GM19328 (cell line): ENCODE measurements around the gene CFAP77.

Experiments used
- ATAC-seq: cut with Tn5 transposase; IDR thresholded peaks from one replicate; pipeline ENCODE4 v1.9.1; 2021; ENCODE audit warnings: mild to moderate bottlenecking, moderate library complexity; ENCODE audit not compliant: unreplicated experiment

CFAP77 gene

DNA sequence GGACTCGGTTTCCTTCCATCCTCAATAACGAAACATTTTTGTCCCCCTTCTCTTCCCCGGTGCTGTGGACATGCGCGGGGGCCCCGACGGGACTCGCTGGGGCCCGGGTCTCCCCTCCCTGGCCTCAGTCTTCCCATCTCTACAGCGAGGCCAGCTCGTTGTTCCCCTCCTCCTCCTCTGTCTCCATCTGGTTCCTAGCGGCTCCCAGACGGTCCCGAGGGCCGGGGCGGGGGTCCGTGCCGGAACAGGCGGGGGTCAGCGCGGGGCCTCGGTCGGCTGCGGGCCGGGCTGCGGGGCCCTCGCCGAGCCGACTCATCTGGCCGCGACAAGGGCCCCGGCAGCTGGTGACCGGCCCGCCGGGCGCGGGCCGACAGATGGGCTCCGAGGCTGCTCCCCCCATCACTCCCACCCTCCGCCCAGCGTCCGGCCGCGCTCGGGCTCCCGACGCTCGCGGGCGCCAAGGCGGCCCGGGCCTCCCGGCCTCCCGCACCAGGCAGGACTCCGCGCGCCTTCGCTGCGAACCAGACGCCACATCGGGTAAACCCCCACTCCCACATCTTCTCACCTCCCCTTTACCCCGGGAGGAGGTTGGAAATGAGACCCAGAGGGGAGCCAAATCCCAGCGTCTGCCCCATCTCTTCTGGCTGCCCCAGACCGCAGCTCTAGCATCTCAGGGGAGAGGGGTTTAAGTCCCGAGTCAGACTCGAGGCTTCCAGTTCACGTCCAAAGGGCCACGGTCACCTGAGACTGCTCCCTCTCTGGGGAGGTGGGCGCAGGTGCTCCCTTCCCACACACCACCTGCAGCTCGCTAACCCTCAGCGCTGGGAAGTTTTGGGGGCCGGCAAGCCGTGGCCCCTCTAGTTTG lies 180.5 kb downstream of the CFAP77 start:
- ATAC-seq: no peak

DNA sequence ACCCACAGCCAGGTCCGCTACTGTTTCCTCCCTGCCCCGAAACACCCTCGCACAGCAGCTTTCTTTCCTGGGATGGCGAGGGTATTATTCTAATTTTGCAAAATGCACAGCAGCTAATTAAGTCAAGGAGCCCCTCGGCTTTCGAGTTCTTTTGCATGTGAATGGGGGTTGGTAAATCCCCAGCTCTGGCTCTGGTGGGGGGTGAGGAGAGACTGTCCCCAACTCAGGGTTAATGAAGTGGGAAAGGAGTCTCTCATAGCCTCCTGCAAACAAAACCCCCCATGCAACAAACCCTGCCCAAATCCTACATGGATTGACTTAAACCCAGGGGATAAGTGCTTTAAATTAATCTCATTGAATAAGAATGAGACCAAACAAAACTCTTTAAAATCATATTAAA lies 181.2 kb downstream of the CFAP77 start:
- no peak for ATAC-seq

DNA sequence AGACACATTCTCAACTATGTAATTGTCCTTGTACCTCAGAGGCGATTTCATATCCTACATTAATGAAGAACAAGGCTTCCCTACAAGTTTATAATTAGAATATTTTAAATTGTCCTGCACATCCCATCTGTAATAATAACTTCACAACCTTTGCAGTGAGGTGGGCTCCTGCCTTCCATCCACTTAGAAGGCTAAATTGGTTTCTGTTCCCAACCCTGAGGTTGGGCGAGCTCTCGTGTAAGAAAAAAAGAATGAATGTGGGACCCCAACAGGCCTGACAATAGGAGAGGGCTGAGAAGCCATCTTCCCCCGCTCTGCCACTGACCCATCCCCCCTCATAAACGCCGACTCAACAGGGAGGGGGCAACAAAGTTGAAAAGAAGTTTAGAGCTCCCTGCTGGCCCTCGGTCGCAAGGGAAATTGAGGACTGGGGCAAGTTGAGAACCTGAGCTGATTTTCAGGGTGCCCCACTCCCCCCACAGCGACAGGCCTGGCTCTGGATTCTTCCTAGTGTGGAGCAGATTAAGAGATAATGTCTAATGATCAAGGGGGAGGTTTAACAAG lies 181.8 kb downstream of the CFAP77 start:
- no peak for ATAC-seq

DNA sequence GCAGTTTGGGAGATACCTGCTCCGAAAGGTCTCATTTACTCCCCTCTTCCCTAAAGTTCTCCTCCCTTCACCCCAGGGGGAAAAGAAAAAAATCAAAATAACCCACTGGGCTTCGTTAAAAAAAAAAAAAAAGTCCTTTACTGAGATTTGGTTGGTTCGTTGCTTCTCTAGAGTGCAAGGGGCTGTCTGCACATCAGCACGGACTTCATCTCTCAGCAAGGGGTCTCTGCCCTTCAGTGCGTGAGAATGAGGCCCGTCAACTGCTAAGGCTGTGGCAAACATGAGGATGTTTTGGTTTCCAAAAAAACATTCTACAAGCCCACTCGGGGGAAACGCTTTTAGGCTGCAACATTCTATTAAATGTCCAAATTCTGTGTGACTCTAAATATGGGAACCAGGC lies 182.4 kb downstream of the CFAP77 start:
- ATAC-seq: no peak

DNA sequence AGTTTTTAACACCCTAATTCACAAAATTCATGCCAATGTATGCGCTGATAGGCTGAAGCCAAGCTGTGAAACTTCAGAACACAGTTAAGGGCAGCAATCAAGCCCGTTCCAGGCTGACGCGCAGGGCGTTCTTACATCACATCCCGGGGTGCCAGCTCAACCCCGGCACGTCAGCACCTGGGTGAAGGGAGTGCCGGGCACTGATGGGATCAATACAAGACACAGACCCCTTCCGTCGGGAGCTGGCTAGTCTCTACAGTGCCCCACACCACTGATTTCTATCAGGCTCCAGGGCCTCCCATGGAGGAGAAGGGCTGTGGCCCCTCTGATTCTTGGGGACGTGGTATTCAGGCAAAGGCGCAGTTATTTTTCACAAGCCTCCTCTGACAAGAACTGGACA lies 184.4 kb downstream of the CFAP77 start:
- no peak for ATAC-seq

DNA sequence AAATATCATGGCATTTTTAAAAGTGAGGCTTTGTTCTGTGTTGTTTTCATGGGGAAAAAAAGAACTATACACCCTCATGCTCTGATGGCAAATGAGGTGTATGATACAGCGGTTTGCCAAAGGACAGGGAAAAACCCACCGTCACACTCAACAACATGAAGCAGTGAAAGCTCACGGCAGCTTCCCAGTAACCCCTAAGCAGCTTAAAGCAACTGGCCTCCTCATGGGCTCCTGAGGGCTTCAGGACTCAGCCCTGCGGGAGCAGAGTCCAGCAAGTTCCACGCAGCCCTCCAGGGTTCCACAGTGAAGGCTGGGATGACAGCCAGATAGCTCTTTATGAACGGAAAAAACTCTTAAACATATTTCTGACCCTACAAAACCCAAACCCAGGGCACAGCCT lies 185.3 kb downstream of the CFAP77 start:
- ATAC-seq: no peak

DNA sequence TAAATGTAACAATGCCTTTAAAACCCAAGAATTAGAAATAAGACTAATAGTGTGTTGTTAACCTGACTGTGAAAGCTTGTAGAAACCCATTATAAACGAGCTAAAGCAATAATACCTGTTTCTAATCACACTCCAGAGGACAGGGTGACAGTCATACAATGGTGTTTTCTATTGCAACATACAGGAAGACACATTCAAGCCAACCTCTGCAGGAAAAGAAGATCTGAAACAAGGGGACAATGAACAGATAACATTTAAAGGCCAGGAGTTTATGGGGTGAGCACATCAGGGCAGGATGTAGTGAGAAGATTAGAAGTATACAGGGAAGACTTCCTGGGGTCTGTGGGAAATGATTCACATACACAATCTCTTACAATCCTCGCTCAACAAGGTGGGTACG lies 186.2 kb downstream of the CFAP77 start:
- ATAC-seq: no peak

DNA sequence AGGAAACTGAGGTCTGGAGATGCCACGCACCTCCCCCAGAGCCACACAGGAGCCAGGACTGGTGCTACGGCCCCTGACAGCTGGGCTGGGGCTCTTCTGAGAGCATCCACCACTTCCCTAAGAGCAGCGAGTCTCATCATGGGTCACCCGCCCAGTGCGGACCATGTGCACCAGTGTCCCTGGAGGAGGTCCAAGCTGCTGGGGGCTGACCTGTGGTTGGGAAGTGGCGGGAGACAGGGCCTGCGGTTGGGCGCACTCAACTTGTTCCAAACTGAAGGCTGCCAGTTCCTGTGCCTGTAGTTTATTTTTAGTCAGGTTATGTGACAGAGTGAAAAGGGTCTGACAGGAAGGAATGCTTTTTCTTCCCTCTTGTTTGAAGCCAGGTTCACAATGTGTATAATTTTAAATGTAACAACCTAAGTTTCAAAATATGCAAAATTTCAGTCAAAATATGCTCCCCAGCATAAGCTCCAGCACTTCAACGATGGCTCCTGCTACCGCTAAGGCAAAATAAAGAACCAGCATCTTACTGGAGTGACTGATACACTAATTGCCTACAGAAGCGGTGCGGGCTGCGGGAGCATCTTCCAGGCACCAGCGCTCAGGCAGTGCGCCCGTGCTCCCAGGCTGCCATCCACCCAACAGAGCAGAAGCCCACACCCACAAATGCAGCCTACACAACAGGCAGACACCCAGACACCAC lies 187.2 kb downstream of the CFAP77 start:
- no peak for ATAC-seq

DNA sequence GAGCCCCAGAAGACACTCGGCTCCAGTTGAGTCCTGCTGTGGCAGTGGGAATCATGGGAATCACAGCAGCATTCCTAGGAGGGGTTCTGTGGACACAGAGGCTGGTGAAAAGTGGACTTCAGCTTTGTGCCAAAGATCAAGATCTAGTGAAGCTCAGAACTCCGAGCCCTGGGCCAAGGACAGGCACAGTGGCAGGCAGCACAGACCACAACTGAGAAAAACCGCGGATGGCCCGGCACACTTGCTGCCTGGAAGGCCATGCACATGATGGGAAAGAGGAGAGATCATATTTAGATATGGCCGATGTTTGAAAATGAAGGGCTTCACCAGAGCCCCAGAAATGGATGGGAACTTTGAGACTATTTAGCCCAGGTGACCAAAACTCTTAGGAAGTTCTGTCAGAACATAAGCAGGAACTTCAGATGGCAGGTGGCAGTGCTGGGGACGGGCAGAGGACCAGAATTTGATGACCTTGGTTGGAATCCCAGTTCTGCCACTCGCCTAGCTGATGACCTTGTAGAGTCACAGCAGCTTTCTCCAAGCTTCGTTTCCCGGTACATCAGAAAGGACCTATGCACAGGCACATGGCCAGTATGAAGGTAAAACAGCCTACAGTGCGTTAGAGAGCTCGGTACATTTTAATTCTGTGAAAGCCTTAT lies 190.4 kb downstream of the CFAP77 start:
- ATAC-seq: no peak

DNA sequence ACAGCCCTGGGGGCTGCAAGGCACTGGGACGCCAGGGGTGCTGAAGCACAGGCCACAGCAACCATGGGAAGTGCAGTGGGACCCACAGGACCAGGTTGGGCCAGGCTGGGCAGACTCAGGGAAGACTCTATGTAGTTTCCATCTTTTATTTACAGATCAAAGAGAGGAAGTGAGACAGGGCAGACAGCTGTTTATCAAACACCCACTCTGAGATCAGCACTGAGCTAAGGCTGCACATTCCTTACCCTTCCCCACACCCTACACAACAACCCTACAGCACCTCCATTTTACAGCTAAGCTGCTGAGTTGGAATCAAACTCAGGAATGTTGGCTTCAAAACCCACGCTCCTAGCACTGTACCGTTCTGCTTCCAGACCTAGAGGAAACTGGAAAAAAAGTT lies 192.2 kb downstream of the CFAP77 start:
- ATAC-seq: no peak

DNA sequence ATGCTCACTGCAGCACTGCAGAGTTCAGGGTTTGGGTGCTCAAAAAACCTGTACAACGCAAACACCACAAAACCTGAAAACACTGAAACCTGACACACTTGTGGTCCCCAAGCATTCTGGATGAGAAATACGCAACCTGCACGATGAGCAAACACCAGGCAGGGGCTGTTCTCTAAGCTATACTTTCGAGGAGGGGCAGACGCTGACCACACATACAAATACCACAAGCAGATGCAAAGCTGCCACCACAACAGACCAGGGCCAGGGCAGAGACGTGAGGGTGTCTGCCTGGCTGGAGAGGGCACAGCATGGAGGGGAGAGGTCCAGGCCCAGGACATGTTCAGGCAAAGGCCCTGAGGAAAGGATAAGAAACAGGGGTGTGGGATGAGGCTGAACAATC lies 195.4 kb downstream of the CFAP77 start:
- no peak for ATAC-seq

DNA sequence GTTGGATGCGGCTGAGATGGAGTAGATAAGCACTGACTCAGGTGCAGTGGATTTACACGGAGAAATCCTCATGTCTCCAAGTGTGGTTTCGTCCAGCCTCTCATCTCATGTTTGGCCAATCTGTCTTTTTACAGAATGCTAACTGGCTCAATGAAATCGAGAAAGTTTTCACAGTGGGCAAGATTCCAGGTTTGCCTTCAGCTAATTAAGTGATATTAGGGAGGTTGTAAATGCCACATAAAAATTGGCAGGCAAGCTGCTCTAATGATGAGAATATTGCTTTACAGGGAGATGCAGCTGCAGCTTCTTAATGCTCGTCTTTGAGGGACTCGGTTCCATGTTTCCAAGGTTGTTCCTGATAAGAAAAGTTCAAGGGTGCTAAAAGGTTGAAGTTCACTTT lies 196.1 kb downstream of the CFAP77 start:
- no peak for ATAC-seq

DNA sequence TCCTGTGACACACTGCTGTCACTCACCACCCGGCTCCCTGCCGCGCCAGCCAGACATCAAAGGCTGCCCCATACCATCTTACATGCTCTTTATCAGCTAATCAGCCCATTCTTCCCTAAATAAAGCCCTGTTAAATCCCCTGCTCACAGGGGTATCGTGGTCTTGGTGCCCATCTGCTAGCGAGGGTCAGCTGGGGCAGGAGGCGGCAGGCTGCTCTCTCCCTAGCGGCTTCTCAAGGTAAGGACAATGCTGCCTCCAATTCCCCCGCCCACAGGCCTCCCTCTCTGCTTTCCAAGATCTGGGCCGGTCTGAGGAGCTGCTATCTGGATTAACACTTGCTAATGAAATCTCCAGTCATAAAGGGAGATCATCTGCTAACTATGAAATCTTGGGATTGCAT lies 199.2 kb downstream of the CFAP77 start:
- ATAC-seq: no peak

DNA sequence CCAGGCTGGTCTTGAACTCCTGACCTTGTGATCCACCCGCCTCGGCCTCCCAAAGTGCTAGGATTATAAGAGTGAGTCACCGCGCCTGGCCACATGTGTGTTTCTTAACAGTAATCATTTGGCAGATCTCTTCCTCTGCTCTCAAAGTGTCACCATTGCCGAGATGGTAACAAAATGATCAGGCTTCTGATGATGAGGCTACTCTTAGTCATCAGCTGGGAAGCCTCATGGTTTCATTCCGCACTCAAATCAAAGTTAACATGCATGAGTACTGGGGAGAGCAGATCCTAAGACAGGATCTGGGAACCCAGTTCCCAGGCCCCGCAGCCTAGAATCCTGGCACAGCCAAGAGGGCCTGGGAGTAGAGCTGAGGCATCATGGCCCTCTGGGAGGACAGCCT lies 199.8 kb downstream of the CFAP77 start:
- ATAC-seq: no peak

DNA sequence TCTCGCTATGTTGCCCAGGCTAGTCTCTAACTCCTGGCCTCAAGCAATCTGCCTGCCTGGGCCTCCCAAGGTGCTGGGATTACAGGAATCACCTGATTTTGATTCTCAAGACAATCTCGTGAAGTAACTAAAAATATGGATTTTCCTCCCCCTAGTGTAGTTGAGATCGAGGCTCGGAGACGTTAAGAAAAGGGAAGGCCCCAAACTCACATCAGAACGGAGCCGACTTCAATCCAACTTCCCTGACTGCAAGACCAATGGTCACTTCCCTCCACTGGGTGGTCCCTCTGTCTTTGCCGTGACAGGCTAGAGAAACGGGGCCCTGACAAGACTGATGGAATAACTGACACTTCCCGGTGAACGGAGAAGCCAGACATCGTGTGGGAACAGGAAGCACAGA lies 200.7 kb downstream of the CFAP77 start:
- no peak for ATAC-seq

DNA sequence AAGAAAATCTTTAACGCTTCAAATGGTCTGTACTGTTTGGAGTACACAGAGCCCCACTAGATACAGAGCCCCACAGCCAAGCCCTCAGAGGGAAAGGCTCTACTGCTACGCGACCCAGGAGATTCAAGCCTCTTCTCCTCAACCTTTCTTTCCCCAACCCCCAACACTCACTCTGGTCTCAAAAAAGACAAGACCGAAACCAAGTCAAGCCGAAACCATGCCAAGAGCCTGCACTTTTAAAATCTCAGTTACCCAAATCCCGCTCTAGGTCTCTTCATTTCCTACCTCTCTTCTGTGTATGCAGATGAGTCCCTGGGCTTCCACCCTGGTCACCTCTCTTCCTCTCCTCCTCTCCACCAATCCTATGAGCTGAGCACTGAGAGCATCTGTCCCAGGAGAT lies 204.3 kb downstream of the CFAP77 start:
- ATAC-seq: no peak

DNA sequence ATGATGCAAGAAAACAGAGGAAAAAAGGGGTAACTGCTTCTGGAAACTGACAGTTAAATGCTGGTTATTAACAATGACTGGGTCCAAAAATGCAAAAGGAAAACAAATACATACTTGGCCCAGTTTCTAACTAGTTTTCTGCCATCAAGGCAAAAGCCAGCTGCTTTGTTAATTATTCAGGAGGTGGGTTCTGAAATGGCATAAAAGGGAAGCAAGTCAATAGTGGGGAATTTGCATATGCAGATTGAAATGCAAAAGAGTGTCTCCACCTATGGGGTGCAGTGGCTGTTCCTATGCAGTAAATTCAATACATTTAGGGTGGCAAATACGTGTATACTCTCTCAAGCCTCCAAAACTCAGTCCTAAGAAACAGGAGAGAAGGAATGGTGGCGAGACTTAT lies 205.8 kb downstream of the CFAP77 start:
- no peak for ATAC-seq

DNA sequence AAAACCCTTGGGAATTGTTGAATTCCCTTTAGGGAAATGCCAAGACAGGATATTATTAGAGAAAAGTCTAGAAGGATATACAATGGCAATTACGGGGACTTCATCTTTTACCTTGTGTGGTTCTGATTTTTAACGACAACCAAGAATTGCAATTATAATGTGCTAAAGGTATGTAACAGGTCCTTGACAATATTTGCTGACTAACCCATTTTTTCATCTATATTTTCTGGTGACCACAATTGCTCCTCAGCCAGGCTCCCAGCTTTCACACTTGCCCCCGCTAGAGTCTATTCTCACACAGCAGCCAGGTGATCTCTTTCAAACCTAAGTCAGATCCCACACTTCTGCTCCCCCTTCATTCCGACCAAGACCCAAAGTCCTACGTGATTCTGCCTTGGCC lies 206.7 kb downstream of the CFAP77 start:
- ATAC-seq: no peak

DNA sequence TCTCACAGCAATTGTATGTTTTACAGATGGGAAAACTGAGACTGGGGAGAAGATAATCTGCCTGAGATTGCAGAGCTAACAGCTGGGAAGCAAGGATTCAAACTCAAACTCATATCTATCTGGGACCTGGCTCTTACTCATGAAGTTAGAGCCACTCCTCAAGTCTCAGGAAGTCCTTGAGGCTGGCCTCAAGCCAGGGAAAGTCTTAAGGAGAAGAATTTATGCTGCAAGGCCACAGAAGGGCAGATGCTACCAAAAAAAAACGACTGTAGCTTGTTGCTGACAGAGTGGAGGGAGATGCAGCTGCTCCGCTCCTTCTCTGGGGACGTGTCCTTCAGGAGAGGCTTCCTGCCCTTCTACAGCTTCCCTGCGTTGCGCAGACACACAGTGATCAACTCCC lies 212.1 kb downstream of the CFAP77 start:
- ATAC-seq: no peak
